ENCODE results near the gene BPIFB2. TPM values are rescaled to one million over a fixed set of nuclear protein-coding genes. Genes with fewer than 3 reads are reported as not detected.

The BPIFB2 gene
- polyA plus RNA-seq, 1 experiment = not detected

- ChIA-PET CTCF (no interaction called here), POLR2A (no interaction called here)
- no peak overlapping the region for H3K4me3 ChIP-seq (ENCODE audit: low read depth, low read length)
Measured at GRCh38 chr20:33034901-33035492, 27.5 kb downstream of the BPIFB2 start.

DNA sequence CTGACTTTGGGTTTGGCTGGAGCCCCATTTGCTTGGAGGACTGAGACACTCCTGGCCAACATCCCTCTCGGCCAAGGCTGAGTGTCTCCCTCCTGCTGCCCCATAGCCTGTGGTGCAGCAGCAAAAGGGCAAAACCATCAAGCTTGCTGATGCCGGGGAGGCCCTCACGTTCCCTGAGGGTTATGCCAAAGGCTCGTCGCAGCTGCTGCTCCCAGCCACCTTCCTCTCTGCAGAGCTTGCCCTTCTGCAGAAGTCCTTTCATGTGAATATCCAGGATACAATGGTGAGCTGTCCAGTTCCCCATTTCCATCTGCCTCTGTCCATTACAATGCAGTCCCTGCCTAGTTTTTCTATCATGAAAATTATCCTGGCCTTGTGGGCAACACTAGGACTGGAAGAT, 30.0 kb downstream of the BPIFB2 start:
- CTCF ChIA-PET = no interaction called here

More at GRCh38 chr20:33034901-33035492, 27.5 kb downstream of the BPIFB2 start:
- Histone ChIP-seq H3K27ac (ENCODE audit: low read depth, low read length) (no peak overlapping the region), H3K27me3 (ENCODE audit: control insufficient read depth, insufficient read depth, low read length) (no peaks in the 10 kb centered on the region), H3K9me3 (ENCODE audit: control insufficient read depth, insufficient read depth, low read length) (no peaks in the 10 kb centered on the region)
- TF ChIP-seq, protein P1, sequence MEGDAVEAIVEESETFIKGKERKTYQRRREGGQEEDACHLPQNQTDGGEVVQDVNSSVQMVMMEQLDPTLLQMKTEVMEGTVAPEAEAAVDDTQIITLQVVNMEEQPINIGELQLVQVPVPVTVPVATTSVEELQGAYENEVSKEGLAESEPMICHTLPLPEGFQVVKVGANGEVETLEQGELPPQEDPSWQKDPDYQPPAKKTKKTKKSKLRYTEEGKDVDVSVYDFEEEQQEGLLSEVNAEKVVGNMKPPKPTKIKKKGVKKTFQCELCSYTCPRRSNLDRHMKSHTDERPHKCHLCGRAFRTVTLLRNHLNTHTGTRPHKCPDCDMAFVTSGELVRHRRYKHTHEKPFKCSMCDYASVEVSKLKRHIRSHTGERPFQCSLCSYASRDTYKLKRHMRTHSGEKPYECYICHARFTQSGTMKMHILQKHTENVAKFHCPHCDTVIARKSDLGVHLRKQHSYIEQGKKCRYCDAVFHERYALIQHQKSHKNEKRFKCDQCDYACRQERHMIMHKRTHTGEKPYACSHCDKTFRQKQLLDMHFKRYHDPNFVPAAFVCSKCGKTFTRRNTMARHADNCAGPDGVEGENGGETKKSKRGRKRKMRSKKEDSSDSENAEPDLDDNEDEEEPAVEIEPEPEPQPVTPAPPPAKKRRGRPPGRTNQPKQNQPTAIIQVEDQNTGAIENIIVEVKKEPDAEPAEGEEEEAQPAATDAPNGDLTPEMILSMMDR (IDR thresholded peaks at IDR 0.05; ENCODE audit: low read depth, low read length) = no peak
- no peak for DNase-seq (ENCODE audit: low read depth, low spot score)

GRCh38 chr20:33038243-33038642, 30.7 kb downstream of the BPIFB2 start:
- no peak for DNase-seq (ENCODE audit: low read depth, low spot score)
- H3K9me3 ChIP-seq (ENCODE audit: control insufficient read depth, insufficient read depth, low read length) = no peaks in the 10 kb centered on the region
- ChIA-PET POLR2A (no interaction called here), CTCF (no interaction called here)
- H3K27me3 ChIP-seq (ENCODE audit: control insufficient read depth, insufficient read depth, low read length) = no peaks in the 10 kb centered on the region
- no peak overlapping the region for H3K4me3 ChIP-seq (ENCODE audit: low read depth, low read length)
- H3K27ac ChIP-seq (ENCODE audit: low read depth, low read length) = no peak overlapping the region
- TF ChIP-seq, protein P1 (IDR thresholded peaks at IDR 0.05; ENCODE audit: low read depth, low read length) = no peak

More for the DNA sequence above, 30.0 kb downstream of the BPIFB2 start:
- POLR2A ChIA-PET = no interaction called here
- no peak for DNase-seq (ENCODE audit: low read depth, low spot score)
- no peaks in the 10 kb centered on the region for H3K27me3 ChIP-seq (ENCODE audit: control insufficient read depth, insufficient read depth, low read length)
- no peak overlapping the region for H3K27ac ChIP-seq (ENCODE audit: low read depth, low read length)
- no peak overlapping the region for H3K4me3 ChIP-seq (ENCODE audit: low read depth, low read length)
- TF ChIP-seq, protein P1 (IDR thresholded peaks at IDR 0.05; ENCODE audit: low read depth, low read length) = no peak
- no peaks in the 10 kb centered on the region for H3K9me3 ChIP-seq (ENCODE audit: control insufficient read depth, insufficient read depth, low read length)

GRCh38 chr20:33042430-33042829, 34.9 kb downstream of the BPIFB2 start:
- no peak overlapping the region for H3K27ac ChIP-seq (ENCODE audit: low read depth, low read length)
- CTCF ChIA-PET = no interaction called here
- no peak for DNase-seq (ENCODE audit: low read depth, low spot score)

More at GRCh38 chr20:33042430-33042829, 34.9 kb downstream of the BPIFB2 start:
- POLR2A ChIA-PET = no interaction called here
- Histone ChIP-seq H3K4me3 (ENCODE audit: low read depth, low read length) (no peak overlapping the region), H3K9me3 (ENCODE audit: control insufficient read depth, insufficient read depth, low read length) (no peaks in the 10 kb centered on the region; the same call in 1 of the 2 replicates), H3K27me3 (ENCODE audit: control insufficient read depth, insufficient read depth, low read length) (no peaks in the 10 kb centered on the region)
- TF ChIP-seq, protein P1 (IDR thresholded peaks at IDR 0.05; ENCODE audit: low read depth, low read length) = no peak
